Coronary artery (tissue), 2 donors: ENCODE measurements around the gene OR6N2.
A peak's percentile ranks its signal among the peaks of the same experiment; 100 is the strongest.

ENCODE experiments used
- DNase-seq: peaks from one replicate; pipeline ENCODE4 v3.0.0-alpha.2; 2017; ENCODE audit warnings: low spot score
- H3K27ac ChIP-seq, 2 donors: fragments of 200-600 bp; sonication (generic); one replicate each; pipeline ENCODE4 v1.5.1; 2016 to 2019
- H3K4me3 ChIP-seq: fragments of 200-600 bp; sonication (generic); 2 replicates; pipeline ENCODE4 v1.5.1; 2016; ENCODE audit warnings: mild to moderate bottlenecking, moderate library complexity
- TF ChIP-seq, protein P1 (sequence below): fragments of 200-600 bp; sonication (generic); IDR thresholded peaks from one replicate; pipeline ENCODE4 v1.5.1; 2019; ENCODE audit warnings: antibody characterized with exemption

OR6N2 gene

GRCh38 chr1:158814970-158815369 lies 34.0 kb upstream of the OR6N2 start:
- no peak overlapping the region for H3K4me3 ChIP-seq
- no peak overlapping the region for H3K27ac ChIP-seq
- DNase-seq, result no peak
- TF ChIP-seq, protein P1, sequence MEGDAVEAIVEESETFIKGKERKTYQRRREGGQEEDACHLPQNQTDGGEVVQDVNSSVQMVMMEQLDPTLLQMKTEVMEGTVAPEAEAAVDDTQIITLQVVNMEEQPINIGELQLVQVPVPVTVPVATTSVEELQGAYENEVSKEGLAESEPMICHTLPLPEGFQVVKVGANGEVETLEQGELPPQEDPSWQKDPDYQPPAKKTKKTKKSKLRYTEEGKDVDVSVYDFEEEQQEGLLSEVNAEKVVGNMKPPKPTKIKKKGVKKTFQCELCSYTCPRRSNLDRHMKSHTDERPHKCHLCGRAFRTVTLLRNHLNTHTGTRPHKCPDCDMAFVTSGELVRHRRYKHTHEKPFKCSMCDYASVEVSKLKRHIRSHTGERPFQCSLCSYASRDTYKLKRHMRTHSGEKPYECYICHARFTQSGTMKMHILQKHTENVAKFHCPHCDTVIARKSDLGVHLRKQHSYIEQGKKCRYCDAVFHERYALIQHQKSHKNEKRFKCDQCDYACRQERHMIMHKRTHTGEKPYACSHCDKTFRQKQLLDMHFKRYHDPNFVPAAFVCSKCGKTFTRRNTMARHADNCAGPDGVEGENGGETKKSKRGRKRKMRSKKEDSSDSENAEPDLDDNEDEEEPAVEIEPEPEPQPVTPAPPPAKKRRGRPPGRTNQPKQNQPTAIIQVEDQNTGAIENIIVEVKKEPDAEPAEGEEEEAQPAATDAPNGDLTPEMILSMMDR, result no peak

GRCh38 chr1:158813164-158813563 lies 32.2 kb upstream of the OR6N2 start:
- TF ChIP-seq, protein P1, result no peak
- DNase-seq, result no peak
- Histone ChIP-seq H3K4me3 (no peak overlapping the region), H3K27ac (no peak overlapping the region)

- DNase-seq, result no peak
- Histone ChIP-seq H3K27ac (no peak overlapping the region), H3K4me3 (no peak overlapping the region)
- TF ChIP-seq, protein P1, result no peak
Observed at GRCh38 chr1:158812336-158812735, 31.3 kb upstream of the OR6N2 start.

DNA sequence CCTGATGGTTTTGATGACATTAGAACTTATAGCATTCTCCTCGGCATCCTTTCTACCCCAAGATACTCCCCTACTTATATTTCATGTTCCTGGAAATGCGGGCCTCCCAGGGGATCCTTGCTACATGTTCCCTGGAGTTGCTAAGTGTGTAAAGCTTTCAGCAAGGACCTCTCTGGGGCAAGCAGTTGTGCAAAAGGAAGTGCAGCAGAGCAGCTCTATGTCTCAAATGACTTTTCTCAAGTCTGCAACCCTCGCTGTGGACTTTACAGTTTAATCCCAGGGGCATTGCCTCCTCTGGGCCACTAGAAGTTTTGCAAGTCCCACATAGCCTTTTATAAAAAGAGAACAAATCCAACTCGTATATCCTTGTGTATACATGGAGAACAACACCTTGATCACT lies 29.3 kb upstream of the OR6N2 start:
- Histone ChIP-seq H3K4me3 (no peak overlapping the region), H3K27ac (peak overlapping the region in 1 of 2 donors; percentile 32)
- no peak for DNase-seq
- TF ChIP-seq, protein P1, result no peak

DNA sequence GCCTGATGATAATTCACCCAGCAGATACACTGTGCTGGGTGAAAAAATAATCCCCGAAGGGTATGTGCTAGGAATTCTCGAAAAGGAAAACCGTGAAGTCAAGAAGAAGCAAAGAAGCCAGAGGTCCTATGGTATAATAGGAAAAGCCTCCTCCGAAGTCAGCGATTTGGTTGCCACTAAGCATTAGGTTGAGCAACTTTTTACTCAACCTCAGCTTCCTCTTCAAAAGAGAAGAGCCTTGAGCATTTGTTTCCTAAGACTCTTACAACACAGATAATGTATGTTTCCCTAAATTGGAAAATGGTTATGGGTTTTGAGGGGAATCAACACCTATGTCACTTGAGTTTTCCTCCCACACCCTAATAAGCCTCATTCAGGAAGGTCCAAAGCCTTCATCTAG lies 28.9 kb upstream of the OR6N2 start:
- TF ChIP-seq, protein P1, result no peak
- H3K4me3 ChIP-seq, result no peak overlapping the region
- H3K27ac ChIP-seq, result peak overlapping the region in 1 of 2 donors; percentile 32
- no peak for DNase-seq

DNA sequence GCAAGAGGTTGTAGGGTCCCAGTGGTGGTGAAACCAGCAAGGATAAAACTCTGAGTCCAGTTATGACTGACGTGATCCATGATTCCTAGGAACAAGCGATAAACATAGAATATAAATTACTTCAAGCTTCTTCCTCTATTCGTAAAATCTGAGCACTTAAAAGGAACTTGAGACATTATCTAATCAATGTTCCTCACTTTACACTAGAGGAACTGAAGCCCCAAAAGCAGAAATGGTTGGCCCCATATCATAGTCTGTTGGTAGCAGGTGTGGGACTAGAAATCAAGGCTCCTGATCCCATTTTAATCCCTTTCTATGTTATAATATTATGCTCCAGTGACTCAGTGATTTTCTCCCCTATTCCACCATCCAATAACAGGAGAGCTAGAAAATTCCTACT lies 28.3 kb upstream of the OR6N2 start:
- H3K27ac ChIP-seq, result peak overlapping the region in 1 of 2 donors; percentile 23
- no peak overlapping the region for H3K4me3 ChIP-seq
- TF ChIP-seq, protein P1, result no peak
- DNase-seq, result no peak

DNA sequence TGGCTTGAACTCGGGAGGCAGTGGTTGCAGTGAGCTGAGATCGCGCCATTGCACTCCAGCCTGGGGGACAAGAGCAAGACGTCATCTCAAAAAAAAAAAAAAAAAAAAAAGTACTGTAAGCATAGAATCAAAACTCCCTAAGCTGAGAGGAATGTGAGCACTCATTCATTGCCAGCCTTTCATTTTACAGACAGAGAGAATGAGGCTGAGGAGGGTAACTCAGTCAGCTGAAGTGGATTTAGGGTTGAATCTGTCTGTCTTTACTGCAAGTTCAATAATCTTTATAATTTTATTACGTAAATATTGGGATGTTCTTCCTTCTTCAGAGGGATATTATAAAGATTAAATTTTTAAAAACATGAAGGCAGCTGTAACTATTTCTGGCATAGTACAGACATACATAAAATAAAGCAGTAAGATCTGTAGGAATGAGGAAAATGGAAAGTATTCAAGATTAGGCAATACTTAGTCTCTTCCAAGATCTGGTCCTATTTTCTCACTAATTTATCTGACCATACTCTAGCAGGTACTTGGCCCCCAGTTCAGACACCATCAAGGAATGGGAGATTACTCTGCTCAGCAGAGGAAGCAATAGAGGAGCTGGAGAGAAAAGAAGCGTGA lies 26.0 kb upstream of the OR6N2 start:
- TF ChIP-seq, protein P1, result no peak
- DNase-seq, result no peak
- Histone ChIP-seq H3K27ac (no peak overlapping the region), H3K4me3 (no peak overlapping the region)
